GM18519 (cell line): ENCODE measurements around the gene DTX3L.

Source experiments
- ATAC-seq: cut with Tn5 transposase; IDR thresholded peaks from one replicate; pipeline ENCODE4 v1.9.1; 2021; ENCODE audit warnings: mild to moderate bottlenecking, moderate library complexity; ENCODE audit not compliant: unreplicated experiment, low FRiP score

The DTX3L gene

GRCh38 chr3:122564155-122564912 is at the start of gene DTX3L, which contains the start of gene PARP9:
Gene DTX3L (plus strand): TSS chr3:122564338. CDS start chr3:122564427, 89 bp downstream.
Gene PARP9 (minus strand): TSS chr3:122564300. CDS start chr3:122559620, 4,680 bp downstream.
- no peak for ATAC-seq

GRCh38 chr3:122515020-122515468 is 49.1 kb upstream of the DTX3L start:
- ATAC-seq = no peak

- no peak for ATAC-seq
Measured at GRCh38 chr3:122515870-122516269, 48.3 kb upstream of the DTX3L start.

GRCh38 chr3:122516846-122517360 is 47.2 kb upstream of the DTX3L start:
- no peak for ATAC-seq

GRCh38 chr3:122519693-122520092 is 44.4 kb upstream of the DTX3L start:
- ATAC-seq = no peak

GRCh38 chr3:122520861-122521260 is 43.3 kb upstream of the DTX3L start:
- ATAC-seq = no peak

- no peak for ATAC-seq
Measured at GRCh38 chr3:122523317-122523716, 40.8 kb upstream of the DTX3L start.

- ATAC-seq = no peak
Measured at GRCh38 chr3:122530164-122530563, 34.0 kb upstream of the DTX3L start.

- ATAC-seq = no peak
Measured at GRCh38 chr3:122533480-122533879, 30.7 kb upstream of the DTX3L start.

GRCh38 chr3:122533931-122534334 is 30.2 kb upstream of the DTX3L start:
- peak; percentile 99 for ATAC-seq

- ATAC-seq = no peak
Measured at GRCh38 chr3:122535964-122536631, 28.0 kb upstream of the DTX3L start.

GRCh38 chr3:122536632-122537001 is 27.5 kb upstream of the DTX3L start:
- no peak for ATAC-seq

- ATAC-seq = no peak
Measured at GRCh38 chr3:122538956-122539490, 25.1 kb upstream of the DTX3L start.

GRCh38 chr3:122546151-122546550 is 18.0 kb upstream of the DTX3L start:
- ATAC-seq = no peak

GRCh38 chr3:122548076-122548475 is 16.1 kb upstream of the DTX3L start:
- ATAC-seq = no peak

- ATAC-seq = no peak
Measured at GRCh38 chr3:122548619-122549018, 15.5 kb upstream of the DTX3L start.

- no peak for ATAC-seq
Measured at GRCh38 chr3:122553171-122553570, 11.0 kb upstream of the DTX3L start.

- ATAC-seq = no peak
Measured at GRCh38 chr3:122555275-122556071, 8.7 kb upstream of the DTX3L start.

GRCh38 chr3:122557356-122557755 is 6.8 kb upstream of the DTX3L start:
- ATAC-seq = no peak

GRCh38 chr3:122558605-122559004 is 5.5 kb upstream of the DTX3L start:
- ATAC-seq = no peak

- ATAC-seq = no peak
Measured at GRCh38 chr3:122559906-122560305, 4.2 kb upstream of the DTX3L start.
